Kidney (tissue), 14 donors: ENCODE results near the gene PODN. TPM values are rescaled to one million over a fixed set of nuclear protein-coding genes. Genes with fewer than 3 reads are reported as not detected.

Experiments used
- DNase-seq, 5 donors: peaks; one replicate each; pipeline ENCODE4 v3.0.0-alpha.2; 2013 to 2020
- FAIRE-seq: peaks from 2 replicates; lab custom pipeline; 2012; peaks lifted over from hg19 to GRCh38; lab: Jason Lieb, UNC
- H3K27ac ChIP-seq, 2 donors: one replicate each; pipeline ENCODE4 v1.7.0; 2013; ENCODE audit warnings: low read depth in 2 of 2, low read length in 2 of 2, inconsistent platforms in 1 of 2
- H3K27me3 ChIP-seq: one replicate; pipeline ENCODE4 v1.7.1; 2013; ENCODE audit warnings: low read length, inconsistent platforms; ENCODE audit not compliant: control insufficient read depth, insufficient read depth
- H3K36me3 ChIP-seq, 3 donors: one replicate each; pipeline versions ENCODE4 v1.7.0 to v1.7.1; 2013; ENCODE audit warnings: low read length in 3 of 3, control low read depth in 1 of 3, inconsistent platforms in 1 of 3; ENCODE audit not compliant: insufficient read depth in 3 of 3, control insufficient read depth in 2 of 3
- H3K4me1 ChIP-seq, 3 donors: one replicate each; pipeline versions ENCODE4 v1.7.0 to v1.7.1; 2013; ENCODE audit warnings: low read length in 3 of 3, inconsistent platforms in 1 of 3, low read depth in 1 of 3; ENCODE audit not compliant: control insufficient read depth in 2 of 3, insufficient read depth in 2 of 3
- H3K4me3 ChIP-seq, 3 donors: one replicate each; pipeline versions ENCODE4 v1.7.0 to v1.8.1; 2013; ENCODE audit warnings: low read length in 3 of 3, control low read depth in 1 of 3, inconsistent platforms in 1 of 3
- H3K9ac ChIP-seq, 3 donors: one replicate each; pipeline versions ENCODE4 v1.7.0 to v1.7.1; 2013; ENCODE audit warnings: low read length in 3 of 3, control low read depth in 1 of 3, inconsistent platforms in 1 of 3
- H3K9me3 ChIP-seq, 3 donors: one replicate each; pipeline versions ENCODE4 v1.7.0 to v1.7.1; 2013; ENCODE audit warnings: low read length in 3 of 3, control low read depth in 1 of 3, inconsistent platforms in 1 of 3; ENCODE audit not compliant: control insufficient read depth in 2 of 3, insufficient read depth in 1 of 3
- intact Hi-C: fragments of 100-400 bp; cut with DNase I; formaldehyde crosslinking; loops from one replicate; pipeline ENCODE4 v1.11.1; 2022
- polyA plus RNA-seq: library from polyadenylated mRNA; stranded (reverse); fragments of 350-450 nt; fragmentation: Illumina TruSeq; extraction: RNeasy Lipid Tissue Mini Kit (QIAGEN cat#74804); gene quantifications from one replicate; pipeline ENCODE4 v1.2.3, GENCODE V29; 2014; ENCODE audit warnings: low read depth, low replicate concordance; ENCODE audit not compliant: insufficient read depth
- total RNA-seq: library from RNA; stranded (reverse); fragmentation: NEBNext Ultra II Directional; extraction: Animal tissue kit (Norgen Biotek cat#: 25700); gene quantifications from one replicate; pipeline ENCODE4 v1.2.1, GENCODE V29; 2021
- TF ChIP-seq, protein P1 (sequence below): IDR thresholded peaks from 3 replicates; pipeline ENCODE4 v1.5.1; 2012; ENCODE audit warnings: mild to moderate bottlenecking, moderate library complexity, borderline replicate concordance; ENCODE audit not compliant: insufficient read depth; ENCODE audit errors: extremely low read depth
- donor health status: control.
- donor health status: control.
- donor health status: control.
- donor health status: control.
- donor health status: control.
- donor health status: DM: yes; HTN: yes; CAD: no.
- donor health status: Normal renal cell carcinoma (clear cell type).

PODN gene
- total and polyA plus RNA-seq, 2 donors from 2014 or later = 1.4 to 8.1 TPM

DNA sequence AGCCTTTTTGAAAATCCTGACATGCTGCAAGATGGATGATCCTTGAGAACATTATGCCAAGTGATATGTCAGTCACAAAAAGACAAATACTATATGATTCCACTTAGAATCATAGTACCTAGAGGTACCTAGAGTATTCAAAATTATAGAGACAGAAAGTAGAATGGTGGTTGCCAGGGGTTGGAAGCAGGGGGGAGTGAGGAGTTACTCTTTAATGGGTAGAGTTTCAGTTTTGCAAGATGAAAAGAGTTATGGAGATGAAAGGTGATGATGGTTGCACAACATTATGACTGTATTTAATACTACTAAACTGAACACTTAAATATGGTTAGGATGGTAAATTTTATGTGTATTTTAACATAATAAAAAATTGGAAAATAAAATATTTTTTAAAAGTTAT, 37.9 kb upstream of the PODN start:
- Histone ChIP-seq H3K4me3 (no peak overlapping the region), H3K4me1 (peaks cover 0 to 4% (median 0%) of the 10 kb centered on the region in 3 donors), H3K9ac (no peak overlapping the region), H3K27ac (no peak overlapping the region), H3K27me3 (no peaks in the 10 kb centered on the region), H3K36me3 (peaks cover 0 to under 1% (median 0%) of the 10 kb centered on the region in 3 donors), H3K9me3 (no peaks in the 10 kb centered on the region)
- TF ChIP-seq, protein P1, sequence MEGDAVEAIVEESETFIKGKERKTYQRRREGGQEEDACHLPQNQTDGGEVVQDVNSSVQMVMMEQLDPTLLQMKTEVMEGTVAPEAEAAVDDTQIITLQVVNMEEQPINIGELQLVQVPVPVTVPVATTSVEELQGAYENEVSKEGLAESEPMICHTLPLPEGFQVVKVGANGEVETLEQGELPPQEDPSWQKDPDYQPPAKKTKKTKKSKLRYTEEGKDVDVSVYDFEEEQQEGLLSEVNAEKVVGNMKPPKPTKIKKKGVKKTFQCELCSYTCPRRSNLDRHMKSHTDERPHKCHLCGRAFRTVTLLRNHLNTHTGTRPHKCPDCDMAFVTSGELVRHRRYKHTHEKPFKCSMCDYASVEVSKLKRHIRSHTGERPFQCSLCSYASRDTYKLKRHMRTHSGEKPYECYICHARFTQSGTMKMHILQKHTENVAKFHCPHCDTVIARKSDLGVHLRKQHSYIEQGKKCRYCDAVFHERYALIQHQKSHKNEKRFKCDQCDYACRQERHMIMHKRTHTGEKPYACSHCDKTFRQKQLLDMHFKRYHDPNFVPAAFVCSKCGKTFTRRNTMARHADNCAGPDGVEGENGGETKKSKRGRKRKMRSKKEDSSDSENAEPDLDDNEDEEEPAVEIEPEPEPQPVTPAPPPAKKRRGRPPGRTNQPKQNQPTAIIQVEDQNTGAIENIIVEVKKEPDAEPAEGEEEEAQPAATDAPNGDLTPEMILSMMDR = no peak
- intact Hi-C loops = no loop called here
- FAIRE-seq (no peak), DNase-seq (no peak)

DNA sequence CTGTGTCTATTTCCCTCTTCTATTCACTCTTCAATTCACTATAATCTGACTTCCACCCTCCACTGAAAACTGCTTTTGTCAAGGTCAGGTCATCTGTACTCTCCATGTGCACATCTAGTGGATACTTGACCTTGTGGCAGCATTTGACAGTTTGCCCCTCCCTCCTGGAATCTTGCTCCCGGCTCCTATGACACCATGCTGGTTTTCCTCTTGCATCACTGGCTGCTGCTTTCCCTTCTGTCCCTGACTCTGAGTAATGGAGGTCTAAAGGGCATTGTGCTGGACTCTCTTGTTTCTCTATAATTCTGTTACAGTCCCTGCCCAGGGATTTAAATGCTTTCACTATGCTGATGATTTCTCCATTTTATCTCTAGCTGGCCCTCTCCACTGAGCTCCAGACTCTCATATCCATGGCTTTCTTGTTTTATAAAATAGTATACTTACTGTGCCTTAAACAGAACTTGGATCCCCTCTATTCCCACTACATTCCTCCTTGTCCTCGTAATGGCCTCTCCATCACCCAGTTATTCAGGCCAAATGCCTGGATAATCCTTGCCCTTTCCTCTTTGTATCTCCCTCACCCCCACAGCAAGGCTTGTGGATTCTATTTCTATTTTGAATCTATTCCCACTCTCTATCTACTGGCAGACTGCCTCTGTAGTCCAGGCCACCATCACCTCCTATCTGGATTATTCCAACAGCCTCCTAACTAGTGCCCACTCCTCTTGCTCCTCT, 36.8 kb upstream of the PODN start:
- no peak overlapping the region for H3K9ac ChIP-seq
- peak overlapping the region; percentile 28 to 71 for H3K27ac ChIP-seq
- H3K36me3 ChIP-seq = peaks cover 0 to 7% (median 0%) of the 10 kb centered on the region in 3 donors
- DNase-seq = peak; percentile 66 to 87 (median 77)
- no peaks in the 10 kb centered on the region for H3K27me3 ChIP-seq
- FAIRE-seq = no peak
- H3K4me3 ChIP-seq = no peak overlapping the region
- intact Hi-C loops = no loop called here
- H3K9me3 ChIP-seq = no peaks in the 10 kb centered on the region
- peaks cover 0 to 4% (median 0%) of the 10 kb centered on the region in 3 donors for H3K4me1 ChIP-seq
- TF ChIP-seq, protein P1 = no peak

DNA sequence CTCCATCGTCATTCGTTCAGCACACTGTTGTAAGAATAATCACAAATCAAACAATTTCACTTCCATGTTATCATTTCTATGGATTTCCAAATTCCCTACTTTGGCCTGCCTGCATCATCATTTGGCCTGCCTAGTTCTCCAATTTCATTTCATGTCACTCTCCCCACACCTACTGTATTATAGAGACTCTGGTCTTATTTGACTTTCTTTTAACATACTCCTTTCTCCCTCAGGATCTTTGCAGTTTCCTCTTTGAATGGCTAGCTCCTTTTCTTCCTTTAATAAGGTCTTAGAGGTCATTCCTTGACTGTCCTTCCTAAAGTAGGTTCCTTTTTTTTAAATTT, 36.3 kb upstream of the PODN start:
- H3K27ac ChIP-seq = peak overlapping the region; percentile 28 to 71
- H3K4me1 ChIP-seq = peaks cover 0 to 4% (median 0%) of the 10 kb centered on the region in 3 donors
- H3K9me3 ChIP-seq = no peaks in the 10 kb centered on the region
- peaks cover 0 to 7% (median 0%) of the 10 kb centered on the region in 3 donors for H3K36me3 ChIP-seq
- DNase-seq (no peak), FAIRE-seq (no peak)
- intact Hi-C loops = no loop called here
- H3K4me3 ChIP-seq = no peak overlapping the region
- H3K9ac ChIP-seq = no peak overlapping the region
- no peaks in the 10 kb centered on the region for H3K27me3 ChIP-seq
- TF ChIP-seq, protein P1 = no peak

DNA sequence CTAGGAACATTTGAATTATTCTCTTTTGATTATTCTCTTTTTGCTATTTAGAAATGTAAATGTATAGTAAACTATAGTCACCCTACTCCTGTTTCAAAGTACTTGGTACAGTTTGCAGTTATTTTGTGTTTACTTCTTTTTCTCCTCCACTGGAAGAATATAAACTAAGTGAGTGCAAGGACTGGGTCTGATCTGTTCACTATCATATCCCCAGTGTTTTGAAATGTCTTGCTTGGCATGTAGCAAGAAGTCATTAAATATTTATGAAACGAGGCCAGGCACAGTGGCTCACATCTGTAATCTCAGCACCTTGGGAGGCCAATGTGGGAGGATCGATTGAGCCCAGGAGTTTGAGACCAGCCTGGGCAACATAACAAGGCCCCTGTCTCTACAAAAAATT, 35.8 kb upstream of the PODN start:
- H3K4me1 ChIP-seq = peaks cover 0 to 4% (median 0%) of the 10 kb centered on the region in 3 donors
- H3K9ac ChIP-seq = no peak overlapping the region
- H3K27ac ChIP-seq = no peak overlapping the region
- no peak overlapping the region for H3K4me3 ChIP-seq
- H3K27me3 ChIP-seq = no peaks in the 10 kb centered on the region
- DNase-seq = no peak
- TF ChIP-seq, protein P1 = no peak
- peaks cover 0 to 7% (median 0%) of the 10 kb centered on the region in 3 donors for H3K36me3 ChIP-seq
- no peak for FAIRE-seq
- intact Hi-C loops = no loop called here
- no peaks in the 10 kb centered on the region for H3K9me3 ChIP-seq
